Neural crest cell (in vitro differentiated cells): ENCODE results near the gene CREB5. TPM values are rescaled to one million over a fixed set of nuclear protein-coding genes. Genes with fewer than 3 reads are reported as not detected.

Experiments used
- DNase-seq: peaks from one replicate; pipeline ENCODE4 v3.0.0; 2021; ENCODE audit warnings: low read depth, mixed read lengths, low spot score
- H3K27ac Mint-ChIP-seq: one replicate; pipeline ENCODE4 v1.8.0; 2021; ENCODE audit warnings: mild to moderate bottlenecking, mixed read lengths; ENCODE audit not compliant: unreplicated experiment
- H3K27me3 Mint-ChIP-seq: 2 replicates; pipeline ENCODE4 v1.8.0; 2021; ENCODE audit warnings: low read depth, mild to moderate bottlenecking, mixed read lengths
- H3K36me3 Mint-ChIP-seq: 2 replicates; pipeline ENCODE4 v1.8.0; 2021; ENCODE audit warnings: low read depth, mild to moderate bottlenecking, mixed read lengths
- H3K4me1 Mint-ChIP-seq: 2 replicates; pipeline ENCODE4 v1.8.0; 2021; ENCODE audit warnings: mixed read lengths
- H3K4me3 Mint-ChIP-seq: one replicate; pipeline ENCODE4 v1.8.0; 2021; ENCODE audit warnings: mild to moderate bottlenecking, mixed read lengths
- H3K9me3 Mint-ChIP-seq: 2 replicates; pipeline ENCODE4 v1.8.0; 2021; ENCODE audit warnings: mixed read lengths
- total RNA-seq: library from RNA; stranded (reverse); gene quantifications from 2 replicates; pipeline ENCODE4 v1.2.1, GENCODE V29; 2021
- TF ChIP-seq, protein P1 (sequence below): fragments of 200-600 bp; sonication (generic); conservative IDR thresholded peaks from 2 replicates; pipeline ENCODE4 v1.5.0; 2021; ENCODE audit warnings: antibody characterized with exemption, mild to moderate bottlenecking

The CREB5 gene
- total RNA-seq, 1 donor from 2014 or later, result 8.3 TPM

DNA sequence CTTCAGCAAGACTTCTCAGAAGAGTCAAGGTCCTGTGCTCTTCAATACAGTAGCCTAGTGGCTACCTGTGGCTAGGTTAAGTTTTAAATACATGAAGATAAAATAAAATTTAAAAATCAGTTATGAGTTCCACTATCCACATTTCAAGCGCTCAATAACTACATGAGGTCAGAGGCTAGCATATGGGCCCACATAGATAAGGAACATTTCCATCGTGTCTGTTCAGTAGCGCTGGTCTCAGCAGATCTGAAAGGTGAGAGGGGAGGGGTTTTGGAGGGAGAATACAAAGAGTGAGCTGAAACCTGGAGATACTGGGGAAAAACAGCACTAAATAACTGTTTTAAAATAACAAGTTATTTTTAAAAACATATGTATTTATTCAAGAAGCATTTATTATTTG, 326.8 kb downstream of the CREB5 start:
- Mint-ChIP-seq H3K4me3 (no peak overlapping the region), H3K27ac (no peak overlapping the region), H3K4me1 (peaks cover 24% of the 10 kb centered on the region), H3K36me3 (peaks cover 2% of the 10 kb centered on the region), H3K27me3 (no peaks in the 10 kb centered on the region), H3K9me3 (peaks cover 2% of the 10 kb centered on the region)
- TF ChIP-seq, protein P1, sequence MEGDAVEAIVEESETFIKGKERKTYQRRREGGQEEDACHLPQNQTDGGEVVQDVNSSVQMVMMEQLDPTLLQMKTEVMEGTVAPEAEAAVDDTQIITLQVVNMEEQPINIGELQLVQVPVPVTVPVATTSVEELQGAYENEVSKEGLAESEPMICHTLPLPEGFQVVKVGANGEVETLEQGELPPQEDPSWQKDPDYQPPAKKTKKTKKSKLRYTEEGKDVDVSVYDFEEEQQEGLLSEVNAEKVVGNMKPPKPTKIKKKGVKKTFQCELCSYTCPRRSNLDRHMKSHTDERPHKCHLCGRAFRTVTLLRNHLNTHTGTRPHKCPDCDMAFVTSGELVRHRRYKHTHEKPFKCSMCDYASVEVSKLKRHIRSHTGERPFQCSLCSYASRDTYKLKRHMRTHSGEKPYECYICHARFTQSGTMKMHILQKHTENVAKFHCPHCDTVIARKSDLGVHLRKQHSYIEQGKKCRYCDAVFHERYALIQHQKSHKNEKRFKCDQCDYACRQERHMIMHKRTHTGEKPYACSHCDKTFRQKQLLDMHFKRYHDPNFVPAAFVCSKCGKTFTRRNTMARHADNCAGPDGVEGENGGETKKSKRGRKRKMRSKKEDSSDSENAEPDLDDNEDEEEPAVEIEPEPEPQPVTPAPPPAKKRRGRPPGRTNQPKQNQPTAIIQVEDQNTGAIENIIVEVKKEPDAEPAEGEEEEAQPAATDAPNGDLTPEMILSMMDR, result no peak
- no peak for DNase-seq

DNA sequence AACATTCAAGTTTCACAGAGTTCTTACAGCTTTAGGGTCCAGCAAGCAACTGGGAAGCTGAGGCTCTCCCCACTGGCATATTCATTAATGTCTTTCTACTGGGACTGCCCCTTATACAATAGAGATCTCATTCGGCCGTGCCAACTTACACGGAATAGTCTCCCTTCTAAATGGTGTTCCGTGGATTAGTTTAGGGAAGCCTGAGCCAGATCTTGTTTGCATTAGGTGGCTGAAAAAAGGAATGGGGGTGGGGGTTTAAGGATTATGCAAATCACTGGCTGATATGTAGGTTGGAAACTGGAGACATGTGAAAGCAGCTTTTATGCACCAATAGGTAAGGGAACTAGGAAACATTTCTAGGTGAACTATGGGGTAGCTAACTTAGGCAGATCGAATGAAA, 327.5 kb downstream of the CREB5 start:
- H3K36me3 Mint-ChIP-seq, result peaks cover 2% of the 10 kb centered on the region
- no peak for DNase-seq
- TF ChIP-seq, protein P1, result no peak
- no peaks in the 10 kb centered on the region for H3K27me3 Mint-ChIP-seq
- H3K9me3 Mint-ChIP-seq, result peaks cover 2% of the 10 kb centered on the region
- H3K4me3 Mint-ChIP-seq, result no peak overlapping the region
- H3K4me1 Mint-ChIP-seq, result peaks cover 24% of the 10 kb centered on the region
- H3K27ac Mint-ChIP-seq, result no peak overlapping the region

DNA sequence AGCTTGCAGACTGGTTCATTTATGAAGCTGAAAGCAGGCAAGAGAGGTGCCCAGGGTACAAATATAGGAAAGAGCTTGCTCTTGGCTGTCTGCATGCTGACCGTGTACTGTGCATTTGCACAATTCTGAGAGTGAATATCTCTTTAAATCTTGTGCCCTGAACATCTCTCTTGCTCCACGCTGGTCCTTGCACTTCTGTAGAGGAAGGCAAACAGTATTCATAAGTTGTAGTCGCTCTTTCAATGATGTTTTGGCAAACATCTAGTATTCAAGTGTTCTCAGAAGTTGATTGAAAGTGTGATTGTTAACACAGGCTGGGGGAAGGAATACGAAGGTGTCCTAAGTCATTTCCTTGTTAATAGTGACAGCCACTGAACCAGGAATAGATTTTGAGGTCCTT, 332.6 kb downstream of the CREB5 start:
- Mint-ChIP-seq H3K27ac (no peak overlapping the region), H3K27me3 (no peaks in the 10 kb centered on the region), H3K36me3 (peaks cover 2% of the 10 kb centered on the region), H3K9me3 (peaks cover 2% of the 10 kb centered on the region), H3K4me3 (no peak overlapping the region), H3K4me1 (peaks cover 46% of the 10 kb centered on the region)
- TF ChIP-seq, protein P1, result no peak
- no peak for DNase-seq

DNA sequence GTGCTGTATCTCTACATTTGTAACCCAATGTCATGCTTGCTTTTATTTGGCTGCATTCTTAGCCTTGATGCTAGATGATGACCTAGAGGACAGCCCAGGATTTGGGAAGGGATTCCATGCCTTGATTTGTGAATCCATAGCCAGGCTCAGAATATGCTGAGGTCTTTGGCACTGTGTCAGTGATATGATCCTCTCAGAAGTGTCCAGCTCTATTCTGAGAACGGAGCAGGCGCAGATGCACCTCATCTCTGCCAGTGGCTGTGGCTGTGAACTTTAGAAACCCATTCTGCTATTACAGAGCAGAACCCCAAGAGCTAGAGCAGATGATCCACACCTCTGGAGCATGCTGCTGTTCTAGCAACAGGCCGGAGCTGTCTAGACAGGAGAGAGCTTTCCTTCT, 333.0 kb downstream of the CREB5 start:
- peaks cover 2% of the 10 kb centered on the region for H3K36me3 Mint-ChIP-seq

DNA sequence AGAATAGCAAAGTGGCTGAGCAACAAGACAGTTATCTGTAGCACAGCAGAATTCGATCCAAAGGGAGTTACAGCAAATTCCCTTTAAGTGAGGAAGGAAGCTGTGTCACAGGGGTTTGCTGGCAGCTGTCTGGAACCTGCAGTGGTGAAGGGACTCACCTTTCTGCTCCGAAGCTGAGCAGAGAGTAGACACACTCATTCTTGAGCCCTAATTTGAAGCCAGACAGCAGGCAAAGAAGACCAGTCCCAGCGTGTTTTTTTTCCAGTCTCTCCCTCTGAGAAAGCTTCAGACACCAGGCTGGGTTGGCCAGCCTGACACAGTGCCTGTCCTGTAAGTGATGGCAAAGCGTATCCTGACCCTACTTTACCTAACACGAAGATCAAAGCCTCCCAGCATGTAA, 335.1 kb downstream of the CREB5 start:
- H3K27me3 Mint-ChIP-seq, result no peaks in the 10 kb centered on the region
- DNase-seq, result no peak
- H3K4me1 Mint-ChIP-seq, result peaks cover 29% of the 10 kb centered on the region
- no peaks in the 10 kb centered on the region for H3K9me3 Mint-ChIP-seq
- no peaks in the 10 kb centered on the region for H3K36me3 Mint-ChIP-seq
- TF ChIP-seq, protein P1, result no peak
- no peak overlapping the region for H3K27ac Mint-ChIP-seq
- H3K4me3 Mint-ChIP-seq, result no peak overlapping the region

More for the DNA sequence above, 333.0 kb downstream of the CREB5 start:
- DNase-seq, result no peak
- Mint-ChIP-seq H3K4me3 (no peak overlapping the region), H3K4me1 (peaks cover 42% of the 10 kb centered on the region), H3K27me3 (no peaks in the 10 kb centered on the region), H3K9me3 (peaks cover 2% of the 10 kb centered on the region), H3K27ac (no peak overlapping the region)
- TF ChIP-seq, protein P1, result no peak

DNA sequence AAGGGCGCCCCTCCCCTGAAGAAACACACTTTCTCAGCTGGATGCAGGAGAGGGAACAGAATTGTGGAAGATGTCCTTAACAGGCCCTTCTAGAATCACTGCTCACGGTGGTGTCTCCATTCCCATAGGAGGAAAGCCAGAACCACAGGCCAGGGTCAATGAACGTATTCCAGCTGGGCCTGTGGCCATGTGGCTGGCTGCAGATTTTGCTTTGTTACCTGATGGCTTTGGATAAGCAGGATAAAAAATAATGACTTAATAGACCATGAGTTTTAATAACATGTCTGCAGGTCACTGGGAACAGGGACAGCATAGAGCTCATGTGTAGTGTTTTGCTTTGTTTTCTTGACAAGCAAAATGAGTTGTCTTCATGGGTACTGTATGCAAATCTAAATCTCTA, 335.5 kb downstream of the CREB5 start:
- TF ChIP-seq, protein P1, result no peak
- H3K27ac Mint-ChIP-seq, result no peak overlapping the region
- no peaks in the 10 kb centered on the region for H3K36me3 Mint-ChIP-seq
- H3K9me3 Mint-ChIP-seq, result no peaks in the 10 kb centered on the region
- H3K4me1 Mint-ChIP-seq, result peaks cover 34% of the 10 kb centered on the region
- H3K27me3 Mint-ChIP-seq, result no peaks in the 10 kb centered on the region
- no peak overlapping the region for H3K4me3 Mint-ChIP-seq
- DNase-seq, result no peak
